ENCODE data around the gene BUD23.
"Not testable (repeated sequence)": the region's sequence is repeated elsewhere in the genome, so short reads cannot be mapped to it uniquely, and the experiment has no call there.

BUD23 gene

GRCh38 chr7:73720443-73720842 is 37.0 kb downstream of the BUD23 start:
- DNase-seq: not testable (repeated sequence)

- peak; percentile 90 to 93 for DNase-seq
Observed at GRCh38 chr7:73721377-73721817, 38.0 kb downstream of the BUD23 start.

GRCh38 chr7:73722182-73722581 is 38.8 kb downstream of the BUD23 start:
- not testable (repeated sequence) for DNase-seq

GRCh38 chr7:73722785-73723184 is 39.4 kb downstream of the BUD23 start:
- no peak for DNase-seq

DNA sequence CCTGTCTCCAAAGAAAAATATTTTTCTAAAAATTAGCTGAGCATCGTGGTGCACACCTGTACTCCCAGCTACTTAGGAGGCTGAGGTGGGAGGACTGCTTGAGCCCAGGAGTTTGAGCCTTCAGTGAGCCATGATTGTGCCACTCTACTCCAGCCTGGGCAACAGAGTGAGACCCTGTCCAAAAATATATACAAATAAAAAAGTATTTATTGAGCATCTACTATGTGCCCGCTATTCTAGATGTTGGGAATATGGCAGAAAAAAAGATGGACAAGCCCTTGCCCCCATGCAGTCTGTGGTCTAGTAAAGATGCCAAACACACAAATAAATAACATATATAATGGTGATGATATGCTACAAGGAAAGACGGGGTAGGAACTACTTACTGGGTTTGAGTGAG is 40.4 kb downstream of the BUD23 start:
- no peak for DNase-seq

DNA sequence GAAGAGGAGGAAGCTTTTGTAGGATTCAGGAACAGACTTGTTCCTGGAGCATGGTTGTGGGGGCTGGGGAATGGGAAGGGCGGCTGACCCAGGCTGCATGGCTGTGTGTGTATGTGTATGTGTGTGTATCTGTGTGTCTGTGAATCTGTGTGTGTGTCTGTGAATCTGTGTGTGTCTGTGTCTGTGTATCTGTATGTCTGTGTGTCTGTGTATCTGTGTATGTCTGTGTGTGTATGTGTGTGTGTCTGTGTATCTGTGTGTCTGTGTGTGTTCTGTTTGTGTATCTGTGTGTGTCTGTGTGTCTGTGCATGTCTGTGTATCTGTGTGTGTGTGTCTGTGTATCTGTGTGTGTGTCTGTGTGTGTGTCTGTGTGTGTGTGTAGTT is 42.7 kb downstream of the BUD23 start:
- no peak for DNase-seq

DNA sequence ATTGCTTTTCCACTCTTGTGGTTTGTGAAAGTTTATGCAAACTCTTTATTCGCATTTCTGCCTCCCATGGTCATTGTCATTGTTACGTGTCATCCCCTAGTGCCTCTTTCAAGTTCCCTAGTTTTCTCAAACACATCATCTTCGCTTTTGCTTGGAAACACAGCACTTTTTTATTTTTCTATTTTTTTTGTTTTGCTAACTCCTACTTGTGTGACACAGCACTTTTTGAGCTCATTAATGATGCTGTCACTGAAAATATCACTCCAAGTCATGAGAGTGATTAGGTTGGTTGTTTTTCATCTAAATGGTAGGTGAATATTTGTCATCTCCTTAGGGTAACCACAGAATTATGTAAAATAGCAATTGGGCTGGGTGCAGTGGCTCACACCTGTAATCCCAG is 44.6 kb downstream of the BUD23 start:
- no peak for DNase-seq

- DNase-seq: no peak
Observed at GRCh38 chr7:73728551-73728950, 45.2 kb downstream of the BUD23 start.

DNA sequence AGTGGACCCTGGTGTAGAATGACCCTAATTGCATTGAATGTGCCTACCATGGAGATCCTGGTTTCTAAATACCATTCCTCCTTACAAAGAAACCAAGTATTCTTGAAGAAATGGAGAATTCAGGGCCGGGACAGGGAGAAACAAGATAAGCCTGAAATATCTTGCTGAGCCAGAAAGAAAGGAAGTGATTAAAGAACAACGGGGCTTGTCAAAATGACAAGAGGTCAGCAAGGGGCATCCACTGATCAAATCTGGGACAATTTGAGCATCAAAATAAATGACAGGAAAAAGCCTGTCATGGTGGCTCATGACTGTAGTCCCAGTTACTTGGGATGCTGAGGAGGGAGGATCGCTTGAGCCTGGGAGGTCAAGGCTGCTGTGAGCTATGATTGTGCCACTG is 47.1 kb downstream of the BUD23 start:
- no peak for DNase-seq

GRCh38 chr7:73732397-73732796 is 49.0 kb downstream of the BUD23 start:
- no peak for DNase-seq

DNA sequence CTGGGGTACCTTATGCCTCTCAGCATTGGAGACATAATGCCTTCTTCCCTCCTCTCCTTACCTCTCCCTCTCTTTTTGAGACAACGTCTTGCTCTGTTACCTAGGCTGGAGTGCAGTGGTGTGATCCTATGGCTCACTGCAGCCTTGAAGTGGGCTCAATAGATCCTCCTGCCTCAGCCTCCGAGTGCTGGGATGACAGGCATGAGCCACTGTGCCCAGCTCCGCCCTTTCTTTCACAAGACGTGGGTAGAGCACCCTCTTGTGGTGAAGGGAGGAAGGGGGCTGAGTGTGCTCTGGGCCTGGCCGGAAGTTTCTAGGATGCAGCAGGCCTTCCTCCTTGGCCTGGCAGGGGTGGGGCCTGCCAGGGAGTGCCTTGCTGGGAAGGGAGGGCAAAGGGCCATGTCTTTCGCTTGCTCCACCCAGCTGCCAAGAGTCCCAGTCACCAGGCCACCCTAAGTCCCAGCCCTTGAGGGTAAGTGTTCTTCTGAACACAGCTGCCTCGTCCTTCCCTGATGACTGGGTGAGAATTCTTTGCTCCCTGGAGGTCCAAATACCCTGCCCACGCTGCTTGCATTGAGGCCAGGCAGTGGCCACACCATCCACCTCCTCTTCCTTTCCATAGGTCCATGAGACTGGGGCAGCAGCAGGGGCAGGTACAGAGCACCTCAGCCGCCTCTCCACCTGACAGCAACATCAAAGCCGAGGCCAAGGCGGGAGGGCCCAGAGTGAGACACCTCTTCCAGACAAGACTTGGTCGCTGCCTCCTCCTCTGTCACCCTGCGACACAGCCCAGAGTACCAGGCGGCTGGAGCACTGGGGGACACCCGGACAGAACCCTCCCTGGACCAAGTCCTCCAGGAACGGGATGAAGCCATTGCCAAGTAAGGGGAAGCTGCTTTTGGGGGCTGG is 51.5 kb downstream of the BUD23 start:
- no peak for DNase-seq

DNA sequence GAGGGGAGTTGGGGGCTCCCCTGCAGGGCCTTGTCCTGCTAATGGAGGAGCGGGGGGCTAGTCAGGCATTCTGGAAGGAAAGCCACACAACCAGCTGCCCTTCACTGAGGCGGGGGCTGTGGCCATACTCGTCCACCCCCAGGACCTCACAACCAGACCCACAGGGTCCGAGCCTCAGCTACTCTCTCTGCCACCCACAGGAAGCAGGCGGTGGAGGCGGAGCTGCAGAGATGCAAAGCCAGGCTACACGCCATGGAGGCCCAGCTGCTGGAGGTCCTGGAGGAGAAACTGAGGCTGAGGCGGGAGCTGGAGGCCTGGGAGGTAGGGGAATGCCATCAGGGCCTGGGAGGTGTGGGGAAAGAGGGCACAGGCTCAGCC is 52.1 kb downstream of the BUD23 start:
- DNase-seq: no peak

GRCh38 chr7:73736885-73737284 is 53.5 kb downstream of the BUD23 start:
- DNase-seq: no peak

GRCh38 chr7:73737491-73738219 is 54.3 kb downstream of the BUD23 start:
- DNase-seq: no peak

GRCh38 chr7:73738220-73738611 is 54.8 kb downstream of the BUD23 start:
- no peak for DNase-seq

DNA sequence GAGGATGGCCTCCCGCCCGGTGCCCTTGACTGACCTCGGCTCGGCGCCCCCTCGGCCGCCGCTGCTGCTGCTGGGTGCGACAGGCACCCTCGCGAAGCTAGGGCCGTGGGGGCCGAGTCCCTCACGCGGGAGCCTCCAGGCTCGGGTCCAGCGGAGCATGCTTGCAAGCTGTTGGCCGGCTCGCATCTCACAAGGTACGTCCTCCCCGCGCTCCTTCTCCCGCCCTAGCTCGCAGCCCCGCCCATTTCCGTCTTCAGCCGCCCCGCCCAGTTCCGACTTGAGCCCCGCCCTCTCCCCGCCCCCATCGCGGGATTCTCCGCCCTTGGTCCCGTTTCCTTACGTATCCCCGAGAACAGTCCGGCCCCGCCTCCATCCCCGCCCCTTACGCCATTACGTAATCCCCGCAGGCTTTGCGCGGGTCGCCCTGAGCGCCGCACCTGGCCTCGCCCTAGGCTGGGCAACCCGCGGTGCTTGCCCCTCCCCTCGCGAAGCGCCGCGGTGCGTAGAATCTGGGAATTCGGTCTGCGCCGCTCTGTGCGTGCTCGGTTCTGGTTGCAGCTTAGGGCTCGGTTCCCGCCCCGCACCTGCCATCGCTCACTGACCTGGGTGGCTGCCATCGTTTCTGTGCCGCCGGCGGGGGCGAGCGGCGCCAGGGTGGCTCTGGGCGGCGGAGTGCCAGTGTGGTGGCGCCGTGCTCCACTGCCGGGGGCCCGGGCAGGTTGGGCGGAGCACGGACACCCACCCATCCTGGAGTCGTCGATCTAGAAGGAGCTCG is 55.4 kb downstream of the BUD23 start, which contains the start of gene ABHD11:
TSS of gene ABHD11 (minus strand) at position 191 of the 775 bp plus-strand sequence. CDS start at position 159, 32 bp downstream.
- DNase-seq: peak; percentile 91 to 95

GRCh38 chr7:73739387-73739767 is 56.0 kb downstream of the BUD23 start:
- DNase-seq: no peak

GRCh38 chr7:73740212-73740611 is 56.8 kb downstream of the BUD23 start:
- DNase-seq: no peak

GRCh38 chr7:73740771-73741170 is 57.4 kb downstream of the BUD23 start:
- DNase-seq: no peak

DNA sequence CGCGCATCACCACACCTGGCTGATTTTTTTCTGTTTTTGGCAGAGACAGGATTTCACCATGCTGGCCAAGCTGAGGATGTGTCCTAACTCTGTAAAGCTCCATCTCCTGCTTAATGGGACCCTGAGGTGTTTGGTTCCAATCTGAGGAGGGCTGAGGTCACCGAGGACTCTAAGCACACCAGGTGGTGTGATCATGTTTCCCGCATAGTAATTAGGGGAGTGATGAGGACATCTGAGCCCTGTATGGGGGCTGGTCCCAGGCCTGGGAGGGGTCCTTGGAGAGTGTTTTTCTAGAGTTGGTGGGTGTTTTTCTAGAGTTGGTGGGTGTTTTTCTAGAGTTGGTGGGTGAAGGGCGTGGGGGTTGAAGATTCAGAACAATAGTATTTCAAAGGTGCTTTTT is 58.2 kb downstream of the BUD23 start:
- DNase-seq: no peak

DNA sequence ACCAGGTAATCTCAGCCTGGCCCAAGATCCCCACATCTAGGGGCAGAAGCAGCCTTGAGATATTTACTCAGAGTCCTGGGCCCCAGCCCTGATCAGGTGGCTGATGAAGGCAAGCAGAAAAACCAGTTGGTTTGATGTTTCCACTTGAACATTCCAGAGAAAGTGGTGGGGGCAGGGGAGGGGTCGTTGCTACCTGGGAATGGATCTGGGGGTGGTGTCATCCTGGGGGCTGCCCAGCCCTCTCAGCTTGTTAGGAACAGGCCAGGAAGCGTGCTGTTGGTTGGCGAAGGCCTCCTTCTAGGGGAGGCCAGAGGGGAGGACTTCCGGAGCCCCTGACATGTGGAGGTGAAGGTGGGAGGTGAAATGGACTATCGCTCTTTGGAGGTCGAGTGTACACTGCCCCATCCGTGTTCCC is 58.9 kb downstream of the BUD23 start:
- no peak for DNase-seq

DNA sequence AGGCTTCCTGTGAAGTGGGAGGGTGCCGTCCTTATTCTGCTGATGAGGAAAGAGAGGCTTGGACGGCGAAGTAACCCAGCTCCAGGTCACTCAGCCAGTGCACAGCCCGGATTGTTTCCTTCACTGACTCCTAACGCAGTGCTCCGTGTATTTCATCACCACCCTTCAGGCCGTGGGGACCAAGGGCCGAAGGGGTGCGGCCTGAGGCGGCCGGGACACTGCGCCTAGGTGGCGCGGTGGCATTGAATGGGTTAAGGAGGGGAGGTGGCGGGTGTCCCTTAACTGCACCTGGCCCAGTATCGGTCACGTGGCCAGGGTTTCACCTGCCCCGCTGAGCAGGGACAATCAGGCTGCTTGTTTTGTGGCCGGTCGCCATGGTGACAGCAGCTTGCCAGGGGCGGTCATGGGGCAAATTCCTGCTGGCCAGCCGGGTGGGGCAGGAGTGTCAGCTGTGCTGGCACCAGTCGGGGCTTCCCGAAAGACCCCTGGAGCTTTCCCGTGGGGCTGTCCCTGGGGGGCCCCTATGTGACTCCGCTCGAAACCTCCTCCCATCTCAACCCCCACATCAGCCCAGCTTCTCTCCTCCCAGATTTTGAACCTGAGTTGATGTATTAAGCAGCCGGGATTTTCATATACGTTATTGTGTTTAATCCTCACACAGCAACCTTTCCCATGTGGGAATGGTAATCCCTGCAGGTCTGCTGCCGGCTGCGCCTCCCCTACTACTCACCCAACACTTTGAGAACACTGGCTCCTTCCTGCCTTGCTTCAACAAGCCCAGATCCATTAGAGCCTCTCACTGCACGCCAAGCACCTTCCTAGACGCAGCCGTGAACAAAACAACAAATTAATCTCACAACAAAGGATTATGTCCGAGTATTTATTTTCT is 59.6 kb downstream of the BUD23 start:
- DNase-seq: peak; percentile 19 to 70
